SU-DHL-6 (cell line): ENCODE measurements around the gene INIP.

Source experiments
- EZH2phosphoT487 ChIP-seq: fragments of 200-600 bp; sonication (generic), shearing (Covaris generic); conservative IDR thresholded peaks from 2 replicates; pipeline ENCODE4 v1.6.1; 2018; ENCODE audit warnings: mild to moderate bottlenecking, antibody characterized with exemption, low read length, moderate library complexity, mixed read lengths
- TF ChIP-seq, protein P1 (sequence below): fragments of 200-600 bp; sonication (generic); IDR thresholded peaks from one replicate; pipeline ENCODE4 v1.5.1; 2017; ENCODE audit warnings: antibody characterized with exemption, mild to moderate bottlenecking, low read length, moderate library complexity; ENCODE audit not compliant: insufficient read depth, poor library complexity, severe bottlenecking

DNA sequence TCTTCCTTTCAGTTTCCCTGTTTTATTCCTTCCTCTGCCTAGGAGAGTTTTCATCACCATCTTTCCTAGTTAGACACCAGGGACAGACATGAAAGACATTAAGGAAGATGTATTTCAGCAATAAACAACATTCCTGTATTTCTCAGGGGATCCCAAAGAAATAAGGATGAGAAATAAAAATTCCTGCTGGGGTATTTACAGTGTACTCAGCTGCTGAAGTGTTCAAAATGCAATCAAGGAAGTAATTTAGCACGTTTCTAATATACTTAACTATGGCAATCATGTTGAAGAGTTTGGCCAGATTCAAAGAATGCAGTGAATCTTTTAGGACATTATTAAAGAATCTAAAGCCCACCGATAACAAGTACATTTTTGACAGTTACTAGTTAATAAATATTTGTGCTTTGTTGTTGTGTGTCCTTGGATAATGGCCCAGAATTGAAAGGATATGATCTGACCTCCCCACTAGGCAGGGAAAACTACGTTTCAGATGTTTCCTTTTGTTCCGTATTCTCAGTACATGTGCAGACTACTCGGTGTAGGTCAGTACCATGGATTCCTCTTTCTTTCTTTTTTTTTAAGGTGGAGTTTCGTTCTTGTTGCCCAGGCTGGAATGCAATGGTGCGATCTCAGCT is 46.8 kb downstream of the INIP start:
- TF ChIP-seq, protein P1, sequence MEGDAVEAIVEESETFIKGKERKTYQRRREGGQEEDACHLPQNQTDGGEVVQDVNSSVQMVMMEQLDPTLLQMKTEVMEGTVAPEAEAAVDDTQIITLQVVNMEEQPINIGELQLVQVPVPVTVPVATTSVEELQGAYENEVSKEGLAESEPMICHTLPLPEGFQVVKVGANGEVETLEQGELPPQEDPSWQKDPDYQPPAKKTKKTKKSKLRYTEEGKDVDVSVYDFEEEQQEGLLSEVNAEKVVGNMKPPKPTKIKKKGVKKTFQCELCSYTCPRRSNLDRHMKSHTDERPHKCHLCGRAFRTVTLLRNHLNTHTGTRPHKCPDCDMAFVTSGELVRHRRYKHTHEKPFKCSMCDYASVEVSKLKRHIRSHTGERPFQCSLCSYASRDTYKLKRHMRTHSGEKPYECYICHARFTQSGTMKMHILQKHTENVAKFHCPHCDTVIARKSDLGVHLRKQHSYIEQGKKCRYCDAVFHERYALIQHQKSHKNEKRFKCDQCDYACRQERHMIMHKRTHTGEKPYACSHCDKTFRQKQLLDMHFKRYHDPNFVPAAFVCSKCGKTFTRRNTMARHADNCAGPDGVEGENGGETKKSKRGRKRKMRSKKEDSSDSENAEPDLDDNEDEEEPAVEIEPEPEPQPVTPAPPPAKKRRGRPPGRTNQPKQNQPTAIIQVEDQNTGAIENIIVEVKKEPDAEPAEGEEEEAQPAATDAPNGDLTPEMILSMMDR, result no peak
- TF ChIP-seq EZH2phosphoT487, result no peak
